IPS DF 4.7 (cell line): ENCODE results near the gene GMPPA.

Experiments used
- DNase-seq: peaks from one replicate; pipeline ENCODE4 v3.0.0-alpha.2; 2013; ENCODE audit warnings: low spot score; ENCODE audit errors: extremely low read depth

GMPPA gene

GRCh38 chr2:219467736-219468075 is 31.0 kb upstream of the GMPPA start:
- no peak for DNase-seq

GRCh38 chr2:219468410-219469185 is 30.1 kb upstream of the GMPPA start:
- DNase-seq: no peak

DNA sequence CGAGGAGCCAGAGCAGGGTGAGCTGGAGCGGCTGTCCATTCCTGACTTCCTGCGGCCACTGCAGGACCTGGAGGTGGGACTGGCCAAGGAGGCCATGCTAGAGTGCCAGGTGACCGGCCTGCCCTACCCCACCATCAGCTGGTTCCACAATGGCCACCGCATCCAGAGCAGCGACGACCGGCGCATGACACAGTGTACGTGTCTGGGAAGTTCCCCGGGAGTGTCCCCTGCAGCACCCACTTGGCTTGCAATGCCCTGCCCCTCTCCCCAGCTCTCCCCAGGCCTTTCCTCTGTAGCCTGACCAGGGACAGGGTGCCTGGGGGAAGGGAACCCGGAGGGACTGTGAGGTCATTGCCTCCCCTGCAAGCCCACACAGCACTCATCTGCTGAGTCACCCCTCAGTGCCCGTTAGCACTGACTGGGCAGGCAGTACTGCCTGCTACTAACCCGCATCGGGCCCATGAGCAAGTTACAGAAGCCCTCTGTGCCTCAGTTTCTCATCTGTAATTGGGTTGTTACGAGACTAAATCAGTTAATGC is 29.4 kb upstream of the GMPPA start:
- DNase-seq: no peak

GRCh38 chr2:219470429-219470828 is 28.3 kb upstream of the GMPPA start:
- no peak for DNase-seq

DNA sequence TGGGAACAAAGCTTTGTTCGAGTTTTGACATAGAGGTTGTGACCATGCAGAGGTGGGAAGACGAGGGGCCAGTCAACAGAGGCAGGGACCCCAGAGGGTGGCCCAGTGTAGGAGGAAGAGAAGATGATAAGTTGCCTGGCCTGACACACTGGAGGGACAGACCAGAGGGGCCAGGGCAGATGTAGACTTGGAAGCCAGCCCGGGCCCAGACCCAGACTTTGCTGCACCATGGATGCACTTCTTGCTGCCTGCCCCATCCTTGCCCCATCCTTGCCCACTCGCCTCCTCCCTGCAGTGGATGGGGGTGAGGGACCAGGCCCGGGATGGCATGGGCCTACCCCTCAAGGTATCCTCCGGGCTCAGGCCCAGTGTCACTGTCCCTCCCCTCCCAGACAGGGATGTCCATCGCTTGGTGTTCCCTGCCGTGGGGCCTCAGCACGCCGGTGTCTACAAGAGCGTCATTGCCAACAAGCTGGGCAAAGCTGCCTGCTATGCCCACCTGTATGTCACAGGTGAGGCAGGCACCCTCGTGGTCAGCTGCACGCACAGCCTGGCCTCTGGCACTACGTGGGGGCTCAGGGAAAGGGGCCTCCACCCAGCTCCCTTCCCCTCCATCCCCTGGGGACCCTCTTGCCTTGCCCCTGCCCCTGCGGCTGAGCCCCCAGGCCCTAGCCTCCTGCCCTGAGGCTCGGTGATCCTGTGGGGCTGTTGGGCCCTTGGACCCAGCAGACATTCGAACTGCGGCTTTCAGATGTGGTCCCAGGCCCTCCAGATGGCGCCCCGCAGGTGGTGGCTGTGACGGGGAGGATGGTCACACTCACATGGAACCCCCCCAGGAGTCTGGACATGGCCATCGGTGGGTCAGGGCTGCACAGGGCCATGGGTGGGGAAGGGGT is 27.0 kb upstream of the GMPPA start:
- no peak for DNase-seq

GRCh38 chr2:219472629-219473187 is 26.0 kb upstream of the GMPPA start:
- no peak for DNase-seq

DNA sequence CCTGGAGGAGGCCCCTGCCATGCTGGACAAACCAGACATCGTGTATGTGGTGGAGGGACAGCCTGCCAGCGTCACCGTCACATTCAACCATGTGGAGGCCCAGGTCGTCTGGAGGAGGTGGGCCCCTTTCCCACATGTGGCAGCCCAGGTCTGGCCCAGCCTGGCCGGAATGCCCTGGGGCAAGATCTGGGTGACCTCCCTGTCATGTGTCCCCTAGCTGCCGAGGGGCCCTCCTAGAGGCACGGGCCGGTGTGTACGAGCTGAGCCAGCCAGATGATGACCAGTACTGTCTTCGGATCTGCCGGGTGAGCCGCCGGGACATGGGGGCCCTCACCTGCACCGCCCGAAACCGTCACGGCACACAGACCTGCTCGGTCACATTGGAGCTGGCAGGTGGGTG is 25.2 kb upstream of the GMPPA start:
- no peak for DNase-seq

- no peak for DNase-seq
Measured at GRCh38 chr2:219474285-219475060, 24.2 kb upstream of the GMPPA start.

DNA sequence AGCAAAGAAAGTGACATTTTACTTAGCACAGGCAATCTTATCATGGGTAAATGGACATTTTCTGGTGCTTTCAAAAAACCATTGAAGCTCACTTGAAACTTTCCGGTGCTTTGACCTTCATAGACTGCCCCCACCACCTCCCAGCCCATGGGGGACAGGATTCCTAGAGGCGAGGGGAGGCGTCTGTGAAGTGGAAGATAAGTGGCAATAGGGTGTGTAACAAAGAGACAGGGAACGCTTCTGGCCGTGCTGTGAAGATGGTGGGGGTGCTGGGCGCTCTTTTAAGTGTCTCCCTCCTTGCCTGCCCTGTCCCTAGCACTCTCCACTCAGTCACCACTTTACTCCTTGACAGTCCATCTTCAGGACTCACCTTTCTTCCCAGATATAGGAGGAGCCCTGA is 23.4 kb upstream of the GMPPA start:
- DNase-seq: no peak

- DNase-seq: no peak
Measured at GRCh38 chr2:219475697-219476651, 22.7 kb upstream of the GMPPA start.

DNA sequence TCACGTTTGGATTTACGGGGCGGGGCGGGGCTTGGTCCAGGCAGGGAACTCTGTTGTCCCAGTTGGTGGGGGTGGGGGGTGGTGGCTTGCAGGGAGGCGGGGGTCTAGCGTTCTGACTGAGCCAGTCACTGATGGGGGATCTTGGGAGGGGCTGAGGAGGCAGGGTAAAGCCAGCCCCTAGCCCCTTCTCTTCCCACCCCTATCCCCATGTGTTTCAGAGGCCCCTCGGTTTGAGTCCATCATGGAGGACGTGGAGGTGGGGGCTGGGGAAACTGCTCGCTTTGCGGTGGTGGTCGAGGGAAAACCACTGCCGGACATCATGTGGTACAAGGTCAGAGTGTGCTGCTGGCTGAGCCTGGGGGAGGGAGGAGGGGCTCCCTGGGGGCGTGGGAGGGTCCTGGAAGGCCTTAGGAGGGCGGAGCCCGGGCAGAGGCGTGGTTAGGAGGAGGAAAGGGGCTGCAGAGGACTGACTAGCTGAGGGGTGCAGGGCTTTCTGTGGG is 22.0 kb upstream of the GMPPA start:
- DNase-seq: peak; percentile 78

DNA sequence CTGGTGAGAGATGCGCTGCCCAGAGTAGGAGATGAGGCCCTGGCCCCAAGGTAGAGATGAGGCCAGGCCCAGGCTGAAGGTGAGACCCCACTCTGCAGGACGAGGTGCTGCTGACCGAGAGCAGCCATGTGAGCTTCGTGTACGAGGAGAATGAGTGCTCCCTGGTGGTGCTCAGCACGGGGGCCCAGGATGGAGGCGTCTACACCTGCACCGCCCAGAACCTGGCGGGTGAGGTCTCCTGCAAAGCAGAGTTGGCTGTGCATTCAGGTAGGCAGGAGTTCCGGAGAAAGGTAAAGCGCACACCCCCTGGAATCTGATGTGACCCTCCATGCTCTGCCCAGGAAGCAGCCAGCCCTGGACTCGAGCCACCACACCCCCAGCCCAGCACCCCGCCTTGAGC is 21.5 kb upstream of the GMPPA start:
- DNase-seq: no peak

GRCh38 chr2:219477815-219478214 is 20.9 kb upstream of the GMPPA start:
- DNase-seq: no peak

DNA sequence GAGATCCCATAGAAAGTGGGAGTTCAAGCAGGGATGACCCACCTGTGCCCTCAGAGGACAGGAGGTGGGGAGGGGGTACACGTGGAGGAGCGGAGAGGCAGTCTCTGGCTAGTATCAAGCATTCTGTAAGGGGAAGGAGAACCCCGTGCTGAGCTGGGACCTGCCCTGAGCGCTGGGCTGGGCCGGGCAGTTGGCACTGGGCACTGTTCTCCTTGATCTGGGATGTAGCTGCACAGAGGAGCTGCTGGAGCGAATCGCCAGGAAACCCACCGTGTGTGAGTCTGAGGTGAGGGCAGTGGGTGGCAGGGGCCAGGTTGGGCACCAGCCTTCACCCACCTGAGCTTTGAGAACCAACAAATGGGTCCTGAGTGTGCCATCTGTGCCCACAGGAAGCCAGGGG is 19.8 kb upstream of the GMPPA start:
- DNase-seq: no peak

DNA sequence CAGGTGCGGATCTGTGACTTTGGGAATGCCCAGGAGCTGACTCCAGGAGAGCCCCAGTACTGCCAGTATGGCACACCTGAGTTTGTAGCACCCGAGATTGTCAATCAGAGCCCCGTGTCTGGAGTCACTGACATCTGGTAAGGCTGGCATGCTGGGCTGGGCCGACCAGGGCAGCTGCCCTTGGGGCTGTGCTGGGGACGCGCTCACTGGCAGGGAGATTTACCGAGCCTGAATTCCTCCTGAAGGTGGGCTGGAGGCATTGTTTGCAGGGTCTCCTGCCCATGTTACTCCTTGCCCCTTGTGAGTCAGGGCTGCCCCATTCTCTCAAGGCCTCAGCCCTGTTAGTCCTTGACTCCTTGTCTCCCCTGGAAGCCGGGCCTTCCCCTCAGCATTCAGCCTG is 18.7 kb upstream of the GMPPA start:
- no peak for DNase-seq

GRCh38 chr2:219482674-219483405 is 15.9 kb upstream of the GMPPA start:
- DNase-seq: no peak

- no peak for DNase-seq
Measured at GRCh38 chr2:219483451-219484342, 15.0 kb upstream of the GMPPA start.
